ENCODE data around the gene MCM5.

DNA sequence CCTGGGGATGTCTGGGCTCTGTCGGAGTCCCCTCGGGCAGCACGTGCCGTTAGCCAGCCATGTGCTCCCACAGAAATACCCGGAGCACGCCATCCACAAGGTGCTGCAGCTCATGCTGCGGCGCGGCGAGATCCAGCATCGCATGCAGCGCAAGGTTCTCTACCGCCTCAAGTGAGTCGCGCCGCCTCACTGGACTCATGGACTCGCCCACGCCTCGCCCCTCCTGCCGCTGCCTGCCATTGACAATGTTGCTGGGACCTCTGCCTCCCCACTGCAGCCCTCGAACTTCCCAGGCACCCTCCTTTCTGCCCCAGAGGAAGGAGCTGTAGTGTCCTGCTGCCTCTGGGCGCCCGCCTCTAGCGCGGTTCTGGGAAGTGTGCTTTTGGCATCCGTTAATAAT is 24.1 kb downstream of the MCM5 start:
- TF ChIP-seq, protein P1, sequence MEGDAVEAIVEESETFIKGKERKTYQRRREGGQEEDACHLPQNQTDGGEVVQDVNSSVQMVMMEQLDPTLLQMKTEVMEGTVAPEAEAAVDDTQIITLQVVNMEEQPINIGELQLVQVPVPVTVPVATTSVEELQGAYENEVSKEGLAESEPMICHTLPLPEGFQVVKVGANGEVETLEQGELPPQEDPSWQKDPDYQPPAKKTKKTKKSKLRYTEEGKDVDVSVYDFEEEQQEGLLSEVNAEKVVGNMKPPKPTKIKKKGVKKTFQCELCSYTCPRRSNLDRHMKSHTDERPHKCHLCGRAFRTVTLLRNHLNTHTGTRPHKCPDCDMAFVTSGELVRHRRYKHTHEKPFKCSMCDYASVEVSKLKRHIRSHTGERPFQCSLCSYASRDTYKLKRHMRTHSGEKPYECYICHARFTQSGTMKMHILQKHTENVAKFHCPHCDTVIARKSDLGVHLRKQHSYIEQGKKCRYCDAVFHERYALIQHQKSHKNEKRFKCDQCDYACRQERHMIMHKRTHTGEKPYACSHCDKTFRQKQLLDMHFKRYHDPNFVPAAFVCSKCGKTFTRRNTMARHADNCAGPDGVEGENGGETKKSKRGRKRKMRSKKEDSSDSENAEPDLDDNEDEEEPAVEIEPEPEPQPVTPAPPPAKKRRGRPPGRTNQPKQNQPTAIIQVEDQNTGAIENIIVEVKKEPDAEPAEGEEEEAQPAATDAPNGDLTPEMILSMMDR (IDR thresholded peaks at IDR 0.05), result no peak
- no peak for TF ChIP-seq POLR2A (IDR thresholded peaks at IDR 0.05)
